AG08395 (cell line): Measurements from ENCODE around the gene BSG.
A peak's percentile ranks its signal among the peaks of the same experiment; 100 is the strongest.
"Not testable (repeated sequence)": the region's sequence is repeated elsewhere in the genome, so short reads cannot be mapped to it uniquely, and the experiment has no call there.

Experiments
- DNase-seq: peaks from one replicate; pipeline ENCODE4 v3.0.0; 2012; ENCODE audit warnings: mixed read lengths, low spot score

Gene BSG

DNA sequence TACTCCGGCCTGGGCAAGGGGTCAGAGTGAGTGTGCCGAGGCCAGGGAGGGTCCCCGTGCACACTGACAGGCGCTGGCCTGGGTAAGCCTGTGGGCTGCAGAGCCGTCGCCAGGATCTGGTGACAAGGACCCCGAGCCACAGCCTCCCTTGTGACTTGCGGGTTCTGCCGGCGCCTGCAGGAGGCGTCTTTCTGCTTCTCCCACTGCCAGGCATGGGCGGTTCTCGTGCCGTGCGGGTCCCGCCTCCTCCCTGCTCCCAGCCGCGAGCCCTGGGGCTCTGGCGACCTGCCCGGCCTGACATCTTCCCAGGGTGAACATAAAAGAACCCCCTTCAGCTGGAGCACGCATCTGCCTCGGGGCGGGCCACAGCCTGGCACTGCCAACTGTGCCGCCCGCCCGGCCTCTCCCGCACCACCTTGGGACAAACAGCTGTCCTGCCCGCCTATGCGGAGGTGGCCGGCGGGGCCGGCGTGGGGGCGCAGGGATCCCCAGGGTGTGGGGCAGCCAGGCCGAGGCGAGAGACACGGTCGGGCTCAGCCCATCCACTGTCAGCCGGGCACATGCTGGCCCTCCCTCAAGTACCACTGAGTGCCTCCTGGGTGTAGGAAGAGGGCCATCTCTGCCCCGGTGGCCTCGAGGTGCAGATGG is 15.8 kb downstream of the BSG start:
- DNase-seq, result peak; percentile 88

DNA sequence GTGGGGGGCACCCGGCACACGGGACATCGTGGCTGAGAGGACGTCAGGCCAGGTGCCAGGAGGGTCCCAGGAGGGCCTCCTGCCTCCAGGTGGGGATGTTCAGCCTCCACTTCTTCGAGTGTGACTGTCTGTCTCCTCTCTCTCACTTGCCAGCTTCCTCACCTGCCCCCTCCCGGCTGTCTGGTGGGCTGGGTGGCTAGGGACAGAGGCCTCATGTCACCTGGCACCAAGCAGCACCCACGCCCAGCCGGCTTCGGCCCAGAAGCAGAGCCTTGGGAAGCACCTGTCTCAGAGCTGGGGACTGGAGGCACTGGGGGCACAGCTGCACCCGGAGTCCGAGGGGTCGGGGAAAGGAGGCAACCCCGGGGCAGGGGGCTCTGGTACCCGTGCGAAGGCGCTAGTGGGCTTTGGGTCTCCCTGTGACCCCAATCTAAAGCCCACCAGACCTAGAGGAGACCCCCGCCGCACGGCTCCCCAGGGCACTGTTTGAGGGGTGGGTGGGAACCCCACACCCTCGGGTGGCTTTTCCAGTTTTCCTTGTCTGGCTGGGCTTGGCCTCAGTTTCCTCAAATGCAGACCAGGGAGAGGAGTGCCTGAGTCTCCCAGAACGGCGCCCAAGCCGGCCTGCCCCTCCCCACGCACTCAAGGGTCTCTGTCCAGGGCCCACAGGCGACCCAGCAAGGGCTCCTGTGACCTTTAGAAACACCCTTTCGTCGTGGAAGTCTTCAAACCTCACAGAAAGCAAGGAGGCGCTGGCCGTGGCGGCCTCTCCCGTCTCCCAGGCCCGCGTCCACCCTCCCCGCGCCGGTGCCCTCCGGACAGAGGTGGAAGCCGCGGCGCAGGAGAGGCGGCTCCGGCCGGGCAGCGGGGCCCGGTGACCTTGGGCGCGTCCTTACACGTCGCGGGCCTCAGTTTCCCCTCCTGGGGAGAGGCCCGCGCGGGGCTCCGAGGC is 16.6 kb downstream of the BSG start:
- no peak for DNase-seq

DNA sequence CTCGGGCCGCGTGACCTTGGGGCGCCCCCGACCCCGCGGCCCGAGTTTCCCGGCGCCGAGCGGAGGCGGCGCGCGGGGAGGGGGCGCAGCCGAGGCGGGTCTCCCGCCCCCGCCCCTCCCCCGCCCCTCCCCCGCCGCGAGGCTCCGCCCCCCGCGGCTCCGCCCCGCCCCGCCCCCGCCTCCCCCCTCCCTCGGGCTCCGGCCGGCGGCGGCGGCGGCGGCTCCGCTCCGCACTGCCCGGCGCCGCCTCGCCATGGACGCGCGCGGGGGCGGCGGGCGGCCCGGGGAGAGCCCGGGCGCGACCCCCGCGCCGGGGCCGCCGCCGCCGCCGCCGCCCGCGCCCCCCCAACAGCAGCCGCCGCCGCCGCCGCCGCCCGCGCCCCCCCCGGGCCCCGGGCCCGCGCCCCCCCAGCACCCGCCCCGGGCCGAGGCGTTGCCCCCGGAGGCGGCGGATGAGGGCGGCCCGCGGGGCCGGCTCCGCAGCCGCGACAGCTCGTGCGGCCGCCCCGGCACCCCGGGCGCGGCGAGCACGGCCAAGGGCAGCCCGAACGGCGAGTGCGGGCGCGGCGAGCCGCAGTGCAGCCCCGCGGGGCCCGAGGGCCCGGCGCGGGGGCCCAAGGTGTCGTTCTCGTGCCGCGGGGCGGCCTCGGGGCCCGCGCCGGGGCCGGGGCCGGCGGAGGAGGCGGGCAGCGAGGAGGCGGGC is 17.4 kb downstream of the BSG start, which contains the start of gene HCN2:
Gene HCN2, plus strand, starts transcription at position 189 of the 703 bp plus-strand sequence. Its CDS starts 65 bp downstream, at position 254.
- DNase-seq, result no peak

DNA sequence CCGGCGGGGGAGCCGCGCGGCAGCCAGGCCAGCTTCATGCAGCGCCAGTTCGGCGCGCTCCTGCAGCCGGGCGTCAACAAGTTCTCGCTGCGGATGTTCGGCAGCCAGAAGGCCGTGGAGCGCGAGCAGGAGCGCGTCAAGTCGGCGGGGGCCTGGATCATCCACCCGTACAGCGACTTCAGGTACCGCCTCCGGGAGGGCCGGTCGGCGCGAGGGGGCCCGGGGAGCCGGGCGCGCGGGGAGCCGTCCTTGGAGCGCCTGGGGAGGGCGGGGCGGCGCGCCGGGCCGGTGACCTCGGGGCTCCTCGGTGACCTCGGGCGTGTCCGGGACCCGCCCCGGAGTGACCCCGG is 18.0 kb downstream of the BSG start:
- DNase-seq, result no peak

DNA sequence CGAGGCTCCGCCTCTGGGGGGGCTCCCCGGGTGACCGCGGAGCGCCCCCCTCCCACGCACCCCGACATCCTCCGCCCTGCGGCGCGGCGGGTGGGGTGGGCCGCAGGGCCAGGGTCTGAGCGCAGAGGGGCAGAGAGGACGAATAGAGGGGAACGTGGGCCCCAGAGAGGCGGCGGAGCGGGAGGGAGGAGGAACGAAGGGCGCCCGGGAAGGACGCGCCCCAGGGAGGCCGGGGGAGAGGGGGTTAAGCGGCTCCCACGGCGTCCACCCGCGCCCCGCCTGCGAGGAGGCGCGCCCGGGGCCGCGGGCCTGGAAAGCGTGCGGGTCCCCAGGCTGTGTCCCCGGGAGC is 18.3 kb downstream of the BSG start:
- no peak for DNase-seq

DNA sequence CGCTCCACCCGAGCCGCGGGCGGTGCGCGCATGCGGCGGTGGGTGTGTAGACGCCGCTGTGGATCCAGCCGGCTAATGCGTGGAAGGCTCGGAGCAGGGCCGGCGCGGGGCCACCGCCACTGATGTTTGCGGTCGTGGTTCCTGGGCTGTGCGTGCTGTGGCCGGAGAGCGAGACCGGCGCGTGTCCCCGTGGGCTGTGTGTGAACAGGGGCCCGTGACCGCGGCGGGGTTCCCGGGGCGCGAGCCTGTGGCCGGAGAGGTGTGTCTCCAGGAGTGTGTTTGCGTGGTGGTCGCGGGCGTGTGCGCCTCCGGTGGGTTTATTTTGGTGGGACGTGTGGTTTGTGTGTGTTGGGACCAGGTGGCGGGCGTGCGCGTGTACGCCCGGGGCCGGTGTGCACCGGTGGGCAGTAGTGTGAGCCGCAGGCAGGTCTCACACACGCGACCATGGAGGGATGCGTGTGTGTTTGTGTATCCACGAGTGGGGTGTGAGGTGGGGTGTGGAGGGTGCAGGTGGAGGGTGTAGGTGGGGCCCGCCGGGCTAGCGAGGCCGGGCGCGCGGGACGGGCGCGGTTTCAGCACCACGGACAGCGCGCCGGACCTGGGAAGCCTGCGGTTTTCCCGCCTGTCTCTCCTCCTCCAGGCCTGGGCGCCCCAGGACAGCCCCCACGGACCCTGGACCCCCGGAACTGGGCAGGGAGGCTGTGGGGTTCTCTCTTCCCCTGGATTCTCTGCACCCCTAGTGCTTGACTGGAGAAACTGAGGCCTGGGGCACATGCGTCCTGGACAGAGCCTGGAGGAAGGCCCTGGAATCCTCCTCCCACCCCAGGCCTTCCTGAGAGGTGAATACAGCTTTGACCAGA is 18.9 kb downstream of the BSG start:
- DNase-seq, result peak; percentile 47

DNA sequence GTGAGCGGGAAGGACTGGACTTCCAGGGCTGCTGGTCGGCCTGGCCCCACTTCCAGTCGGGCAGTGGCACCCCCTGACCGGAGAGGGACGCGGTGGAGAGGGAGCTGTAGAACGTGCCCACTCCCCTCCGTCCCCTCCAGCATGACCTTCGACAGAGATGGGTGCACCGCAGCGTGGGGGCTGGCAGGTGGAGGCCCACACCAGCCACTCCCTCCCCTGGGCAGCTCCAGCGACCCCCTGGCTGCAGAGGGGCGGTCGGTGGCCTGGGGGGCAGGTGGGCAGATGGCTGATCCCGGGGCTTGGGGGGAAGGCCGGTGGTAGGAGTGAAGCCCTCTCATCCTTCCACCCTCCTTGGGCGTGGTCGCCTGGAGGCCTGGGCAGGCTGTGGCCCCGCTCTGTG is 19.7 kb downstream of the BSG start:
- DNase-seq, result no peak

DNA sequence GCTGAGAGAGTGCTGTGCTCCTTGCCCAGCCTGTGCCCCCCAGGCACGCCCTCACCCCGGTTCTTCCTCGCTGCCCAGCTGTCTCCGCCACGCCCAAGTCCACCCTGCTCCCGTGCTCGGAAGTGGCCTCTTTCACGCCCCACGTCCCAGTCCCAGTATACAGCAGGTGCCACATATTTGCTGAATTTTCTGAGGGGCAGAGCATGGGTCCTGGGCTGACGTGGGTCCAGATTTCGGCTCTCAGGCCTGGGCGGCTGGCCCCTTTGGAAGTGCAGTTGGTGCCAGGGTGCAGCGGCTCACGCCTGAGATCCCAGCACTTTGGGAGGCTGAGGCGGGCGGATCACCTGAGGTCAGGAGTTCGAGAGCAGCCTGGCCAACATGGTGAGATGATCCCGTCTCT is 20.7 kb downstream of the BSG start:
- no peak for DNase-seq

DNA sequence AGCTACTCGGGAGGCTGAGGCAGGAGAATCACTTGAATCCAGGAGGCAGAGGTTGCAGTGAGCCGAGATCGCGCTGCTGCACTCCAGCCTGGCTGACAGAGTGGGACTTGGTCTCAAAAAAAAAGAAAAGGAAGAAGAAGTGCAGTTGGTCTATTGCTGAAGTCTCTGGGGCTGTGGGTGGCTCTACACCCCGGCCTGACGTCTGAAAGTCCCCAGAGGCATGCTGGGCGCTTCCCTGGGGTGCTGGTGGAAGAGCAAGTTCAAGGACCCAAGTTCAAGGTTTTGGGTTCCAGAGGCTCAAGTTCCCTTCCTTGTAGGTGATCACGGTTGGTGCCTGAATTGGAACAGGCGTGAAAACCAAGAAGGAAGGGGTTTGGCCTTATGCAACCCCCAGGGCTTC is 21.1 kb downstream of the BSG start:
- DNase-seq, result no peak

DNA sequence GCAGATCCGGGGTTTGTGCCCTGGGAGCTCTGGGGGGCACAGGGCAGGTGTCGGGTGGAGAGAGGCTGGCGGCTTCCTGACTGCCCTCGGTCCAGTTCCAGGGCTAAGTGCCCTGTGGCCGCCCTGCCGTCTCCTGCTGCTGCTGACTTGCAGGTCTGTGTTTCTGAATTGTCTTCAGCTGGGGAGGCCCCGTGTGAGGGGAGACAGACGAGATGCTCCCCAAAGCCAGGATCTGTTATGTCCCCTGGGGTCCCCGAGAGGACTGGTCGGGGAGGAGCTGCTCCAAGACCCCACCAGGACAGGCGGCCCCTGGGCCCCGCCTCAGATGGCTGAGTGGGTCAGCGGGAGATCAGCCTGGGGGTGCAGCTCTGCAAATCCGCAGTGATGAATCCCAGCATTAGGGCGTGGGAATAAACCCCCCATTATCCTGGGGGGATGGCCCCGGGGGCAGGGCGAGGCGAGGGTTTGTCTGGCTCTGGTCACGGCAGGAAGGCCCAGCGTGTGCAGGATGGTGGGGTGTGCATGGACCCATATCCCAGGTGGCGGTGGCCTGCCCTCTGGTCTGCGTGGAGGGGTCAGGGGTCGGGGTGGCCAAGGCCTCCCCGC is 22.0 kb downstream of the BSG start:
- no peak for DNase-seq

DNA sequence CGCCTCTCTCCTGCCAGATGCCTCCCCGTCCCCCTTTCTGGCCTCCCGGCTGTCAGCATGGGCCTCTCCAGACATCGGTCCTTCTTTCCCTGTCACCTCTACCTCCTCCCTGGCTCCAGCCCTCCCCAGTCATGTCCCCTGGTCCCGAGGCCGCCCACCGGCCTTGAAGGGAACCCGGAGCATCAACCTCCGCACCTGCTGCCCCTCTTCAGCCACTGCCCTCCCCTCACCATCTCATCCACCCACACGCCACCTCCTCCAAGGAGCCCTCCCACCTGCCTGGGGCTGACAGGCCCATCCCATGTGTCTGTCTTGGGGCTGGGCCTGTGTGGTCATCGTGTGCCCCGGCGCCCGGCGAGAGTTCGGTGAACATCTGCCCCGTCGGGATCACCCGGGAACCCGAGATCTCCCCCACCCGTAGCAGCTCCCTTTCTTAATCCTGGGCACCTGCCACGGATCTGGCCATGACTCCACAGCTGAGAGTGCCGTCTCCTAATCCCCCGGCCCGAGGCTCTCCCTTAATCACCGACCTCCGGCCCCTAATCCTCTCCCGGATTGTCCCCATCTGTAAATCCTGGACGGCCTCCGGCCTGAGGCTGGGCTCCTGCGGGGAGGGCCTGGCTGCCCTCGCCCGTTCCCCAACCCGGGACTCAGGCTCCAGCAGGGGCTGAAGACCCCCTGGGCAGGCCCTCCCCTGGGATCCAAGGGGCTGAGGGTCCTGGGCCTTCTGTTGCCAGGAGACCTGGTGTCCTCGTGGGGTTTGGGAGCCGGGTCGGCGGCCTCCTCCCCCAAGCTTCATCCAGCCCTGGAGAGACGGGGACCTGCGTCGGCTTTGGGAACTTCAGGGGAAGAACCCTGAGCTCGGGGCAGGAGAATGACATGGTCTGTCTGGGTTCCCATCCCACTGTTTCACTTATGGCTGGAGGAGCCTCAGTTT is 23.2 kb downstream of the BSG start:
- DNase-seq, result no peak

DNA sequence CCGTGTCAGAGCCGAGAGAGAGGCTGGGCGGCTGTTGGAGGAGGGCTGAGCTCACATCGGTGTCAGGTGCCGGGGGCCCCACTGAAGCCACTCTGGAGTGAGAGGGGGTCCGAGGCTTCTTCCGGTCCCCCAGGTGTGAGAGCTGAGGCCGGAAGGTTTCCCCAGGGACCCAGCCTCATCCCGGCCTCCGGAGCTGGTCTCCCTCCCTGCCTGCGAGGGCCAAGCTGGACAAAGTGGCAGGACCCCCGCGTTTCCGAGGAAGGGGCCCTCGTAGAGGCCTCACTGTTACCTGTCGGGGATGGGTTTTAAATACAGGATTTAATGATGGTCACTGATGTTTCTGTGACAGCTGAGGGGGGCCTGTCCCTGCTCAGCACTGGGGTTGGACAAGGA is 23.9 kb downstream of the BSG start:
- no peak for DNase-seq

DNA sequence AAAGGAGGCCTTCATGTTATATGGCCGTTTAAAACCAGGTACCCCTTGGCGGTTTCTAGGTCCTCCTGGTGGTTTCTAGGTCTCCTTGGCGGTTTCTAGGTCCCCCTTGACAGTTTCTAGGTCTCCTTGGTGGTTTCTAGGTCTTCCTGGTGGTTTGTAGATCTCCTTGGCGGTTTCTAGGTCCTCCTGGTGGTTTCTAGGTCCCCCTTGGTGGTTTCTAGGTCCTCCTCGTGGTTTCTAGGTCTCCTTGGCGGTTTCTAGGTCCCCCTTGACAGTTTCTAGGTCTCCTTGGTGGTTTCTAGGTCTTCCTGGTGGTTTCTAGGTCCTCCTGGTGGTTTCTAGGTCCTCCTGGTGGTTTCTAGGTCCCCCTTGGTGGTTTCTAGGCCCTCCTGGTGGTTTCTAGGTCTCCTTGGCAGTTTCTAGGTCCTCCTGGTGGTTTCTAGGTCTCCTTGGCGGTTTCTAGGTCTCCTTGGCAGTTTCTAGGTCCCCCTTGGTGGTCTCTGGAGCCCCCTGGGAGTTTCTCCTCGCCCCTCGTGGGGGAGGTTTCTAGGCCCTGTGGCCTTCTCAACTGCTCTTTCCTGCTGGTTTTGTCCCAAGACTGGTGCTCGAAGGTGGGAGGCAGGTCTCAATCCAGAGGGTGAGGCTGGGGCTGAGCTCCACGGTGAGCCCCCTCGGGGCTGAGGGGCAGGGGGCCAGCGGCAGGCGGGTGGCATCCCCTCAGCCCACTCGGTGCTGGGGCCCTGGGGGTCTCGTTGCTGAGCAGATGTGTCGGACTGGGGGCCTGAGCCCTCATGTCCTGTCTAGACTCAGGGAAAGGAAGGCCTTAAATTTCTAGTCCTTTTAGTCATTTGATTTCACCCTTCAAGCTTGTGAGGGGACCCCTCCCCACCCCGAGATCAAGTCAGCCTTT is 25.3 kb downstream of the BSG start:
- no peak for DNase-seq

DNA sequence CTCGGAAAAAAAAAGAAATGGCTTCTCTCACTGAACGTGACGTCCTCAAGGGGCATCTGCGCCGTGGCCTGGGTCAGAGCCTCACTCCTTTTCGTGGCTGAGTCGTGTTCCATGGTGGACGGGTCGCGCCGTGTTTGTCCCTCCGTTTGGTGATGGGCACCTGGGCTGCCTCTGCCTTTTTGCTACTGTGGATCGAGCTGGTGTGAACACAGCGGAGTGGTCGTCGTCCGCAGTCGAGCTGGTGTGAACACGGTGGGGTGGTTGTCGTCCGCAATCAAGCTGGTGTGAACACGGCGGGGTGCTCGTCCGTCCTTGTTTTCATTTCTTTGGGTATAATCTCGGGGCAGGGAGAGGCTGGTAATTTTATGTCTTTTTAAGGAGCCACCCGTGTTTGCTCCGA is 28.9 kb downstream of the BSG start:
- no peak for DNase-seq

DNA sequence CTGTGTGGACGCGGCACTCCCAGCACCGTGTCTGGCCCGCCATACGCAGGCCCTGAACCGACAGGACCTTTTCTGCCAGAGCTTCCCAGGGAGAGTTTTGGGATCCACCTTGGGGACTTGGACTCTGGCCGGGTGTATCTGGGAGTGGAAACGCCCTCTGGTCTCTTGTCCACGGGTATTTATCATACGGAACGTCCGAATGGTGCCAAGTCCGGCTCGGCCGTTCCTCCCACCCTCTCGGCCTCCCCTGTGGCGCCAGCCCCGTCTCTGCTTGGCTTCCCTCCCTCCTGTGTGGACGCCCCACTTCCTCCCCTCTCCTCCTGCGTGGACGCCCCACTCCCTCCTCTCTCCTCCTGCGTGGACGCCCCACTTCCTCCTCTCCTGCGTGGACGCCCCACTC is 29.4 kb downstream of the BSG start:
- DNase-seq, result no peak

DNA sequence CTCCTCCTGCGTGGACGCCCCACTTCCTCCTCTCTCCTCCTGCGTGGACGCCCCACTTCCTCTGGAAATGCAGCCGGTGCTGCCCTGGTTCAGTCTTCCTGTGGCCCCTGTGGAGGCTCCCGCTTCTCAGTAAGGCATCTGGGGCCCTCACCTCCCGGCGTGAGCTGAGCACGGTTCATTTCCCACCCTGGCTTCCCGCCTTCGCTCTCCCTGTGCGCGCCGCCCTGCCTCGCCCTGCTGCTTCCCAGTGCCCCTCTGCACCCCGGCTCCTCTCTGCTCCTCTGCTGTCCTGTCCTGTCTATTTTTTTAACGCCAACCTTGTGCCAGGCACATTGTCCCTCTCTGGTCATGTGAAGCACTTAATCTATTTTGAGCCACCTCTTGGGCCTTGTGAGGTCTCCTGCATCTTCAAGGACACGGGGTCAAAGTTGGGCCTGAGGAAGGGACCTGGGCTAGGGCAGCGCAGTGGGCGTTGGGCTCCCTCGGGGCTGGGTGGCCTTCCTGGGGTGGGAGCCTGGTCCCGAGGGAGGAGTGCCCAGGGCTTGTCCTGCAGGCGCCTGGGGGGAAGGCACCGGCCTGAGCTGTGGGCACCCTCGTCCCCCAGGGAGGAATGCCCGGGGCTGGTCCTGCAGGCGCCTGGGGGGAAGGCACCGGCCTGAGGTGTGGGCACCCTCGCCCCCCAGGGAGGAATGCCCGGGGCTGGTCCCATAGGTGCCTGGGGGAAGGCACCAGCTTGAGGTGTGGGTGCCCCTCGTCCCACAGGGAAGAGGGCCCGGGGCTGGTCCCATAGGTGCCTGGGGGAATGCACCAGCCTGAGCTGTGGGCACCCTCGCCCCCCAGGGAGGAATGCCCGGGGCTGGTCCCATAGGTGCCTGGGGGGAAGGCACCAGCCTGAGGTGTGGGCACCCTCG is 30.2 kb downstream of the BSG start:
- no peak for DNase-seq

DNA sequence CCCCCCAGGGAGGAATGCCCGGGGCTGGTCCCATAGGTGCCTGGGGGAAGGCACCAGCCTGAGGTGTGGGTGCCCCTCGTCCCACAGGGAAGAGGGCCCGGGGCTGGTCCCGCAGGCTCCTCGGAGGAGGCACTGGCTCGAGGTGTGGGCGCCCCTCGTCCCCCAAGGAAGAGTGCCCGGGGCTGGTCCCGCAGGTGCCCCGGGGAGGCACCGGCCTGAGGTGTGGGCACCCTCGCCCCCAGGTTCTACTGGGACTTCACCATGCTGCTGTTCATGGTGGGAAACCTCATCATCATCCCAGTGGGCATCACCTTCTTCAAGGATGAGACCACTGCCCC is 30.9 kb downstream of the BSG start:
- DNase-seq, result not testable (repeated sequence)

DNA sequence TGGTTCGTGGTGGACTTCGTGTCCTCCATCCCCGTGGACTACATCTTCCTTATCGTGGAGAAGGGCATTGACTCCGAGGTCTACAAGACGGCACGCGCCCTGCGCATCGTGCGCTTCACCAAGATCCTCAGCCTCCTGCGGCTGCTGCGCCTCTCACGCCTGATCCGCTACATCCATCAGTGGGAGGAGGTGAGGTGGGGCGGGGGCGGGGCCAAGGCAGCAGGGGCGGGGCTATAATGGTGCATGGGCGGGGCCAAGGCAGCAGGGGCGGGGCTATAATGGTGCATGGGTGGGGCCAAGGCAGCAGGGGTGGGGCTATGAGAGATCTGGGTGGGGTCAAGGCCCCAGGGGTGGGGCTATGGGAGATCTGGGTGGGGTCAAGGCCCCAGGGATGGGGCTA is 31.4 kb downstream of the BSG start:
- DNase-seq, result not testable (repeated sequence)
